Measurements from ENCODE around the gene ADGRL2.

ADGRL2 gene

DNA sequence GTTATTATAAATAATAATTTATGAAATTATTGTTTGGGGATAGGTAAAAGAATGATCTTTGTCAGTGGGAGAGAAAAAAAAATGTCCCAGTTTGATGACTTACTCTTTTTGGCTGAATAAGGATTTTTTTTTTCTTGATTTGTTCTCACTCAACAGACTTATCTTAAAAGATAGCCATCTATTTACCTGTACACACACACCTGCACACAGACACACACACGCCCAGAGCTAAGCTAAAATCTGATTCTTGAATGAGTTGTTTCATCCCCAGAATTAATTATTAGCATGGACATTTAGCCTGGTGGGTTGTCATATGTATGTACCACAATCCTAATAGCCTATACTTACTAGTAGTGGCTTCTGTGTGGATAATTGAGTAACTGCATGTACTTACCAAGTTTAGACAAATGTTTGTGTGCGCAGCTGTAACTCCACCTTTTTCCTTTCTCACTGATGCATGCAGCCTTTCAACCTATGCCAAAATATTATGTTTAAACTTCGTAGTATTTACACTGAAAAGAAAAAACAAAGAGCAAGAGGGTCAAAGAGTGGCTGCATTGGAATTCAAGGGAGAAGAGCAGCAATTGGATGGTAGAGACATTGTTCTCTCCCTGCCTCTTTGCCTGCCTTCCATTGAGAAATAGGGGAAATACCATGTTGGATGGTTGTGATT, 174.3 kb downstream of the ADGRL2 start:
- H3K4me1 ChIP-seq (ENCODE audit: control insufficient read depth, insufficient read depth, low read length) = peaks cover 1% of the 10 kb centered on the region; the same call in 1 of the 2 replicates
- H3K4me3 ChIP-seq (ENCODE audit: low read length) = no peak overlapping the region
- no peak for DNase-seq (ENCODE audit: low read depth, low spot score)
- no peaks in the 10 kb centered on the region for H3K27me3 ChIP-seq (ENCODE audit: control insufficient read depth, insufficient read depth, low read length)
- no peak overlapping the region for H3K27ac ChIP-seq (ENCODE audit: low read length)
- no CpG with 5 or more reads among the region's 3 CpGs for WGBS (ENCODE audit: insufficient coverage, insufficient read length)
- no peaks in the 10 kb centered on the region for H3K9me3 ChIP-seq (ENCODE audit: control insufficient read depth, insufficient read depth, low read length)
- no peaks in the 10 kb centered on the region; the same call in 1 of the 2 replicates for H3K36me3 ChIP-seq (ENCODE audit: control insufficient read depth, insufficient read depth, low read length)

DNA sequence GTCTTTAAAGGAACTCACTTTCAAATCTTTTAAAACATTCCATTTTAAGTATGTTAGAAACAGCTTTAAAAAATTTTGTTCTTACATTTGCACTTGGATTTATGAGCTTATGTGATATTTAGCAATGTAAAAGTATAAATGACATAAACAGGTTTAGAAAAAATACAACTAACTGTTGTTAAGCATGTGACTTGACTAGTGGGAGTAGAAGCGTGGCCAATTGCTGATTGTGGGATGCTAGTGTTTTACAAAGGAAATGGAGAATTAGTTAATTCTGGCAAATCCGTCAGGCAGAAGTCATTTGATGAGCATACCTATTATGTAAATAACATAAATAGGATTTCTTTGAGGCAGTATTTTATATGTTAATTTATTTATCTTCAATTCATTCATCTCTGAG, 175.8 kb downstream of the ADGRL2 start:
- Histone ChIP-seq H3K4me3 (ENCODE audit: low read length) (no peak overlapping the region), H3K36me3 (ENCODE audit: control insufficient read depth, insufficient read depth, low read length) (no peaks in the 10 kb centered on the region; the same call in 1 of the 2 replicates), H3K9me3 (ENCODE audit: control insufficient read depth, insufficient read depth, low read length) (no peaks in the 10 kb centered on the region), H3K27ac (ENCODE audit: low read length) (no peak overlapping the region), H3K4me1 (ENCODE audit: control insufficient read depth, insufficient read depth, low read length) (peaks cover 1% of the 10 kb centered on the region; the same call in 1 of the 2 replicates), H3K27me3 (ENCODE audit: control insufficient read depth, insufficient read depth, low read length) (no peaks in the 10 kb centered on the region)
- DNase-seq (ENCODE audit: low read depth, low spot score) = no peak
- WGBS (ENCODE audit: insufficient coverage, insufficient read length) = no CpG with 5 or more reads among the region's 2 CpGs

DNA sequence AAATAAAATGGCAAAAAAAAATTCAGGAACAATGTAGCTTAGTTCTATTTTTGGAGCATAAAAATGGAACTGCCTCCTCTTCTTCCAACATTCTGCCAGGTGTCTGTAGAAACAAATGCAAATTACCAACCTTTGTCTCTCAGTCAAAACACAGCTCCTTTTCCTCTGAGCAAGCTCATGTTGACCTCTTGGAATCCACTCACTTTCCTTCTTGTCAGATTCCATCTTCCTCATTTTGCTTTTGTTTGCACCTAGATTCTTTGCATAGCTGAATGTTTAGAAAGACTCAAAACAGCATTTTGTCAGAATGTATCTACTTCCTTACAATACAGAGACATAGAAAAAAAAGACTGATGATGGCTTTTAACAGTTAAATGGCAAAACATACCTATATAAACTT, 178.2 kb downstream of the ADGRL2 start:
- DNase-seq (ENCODE audit: low read depth, low spot score) = peak; percentile 50
- H3K9me3 ChIP-seq (ENCODE audit: control insufficient read depth, insufficient read depth, low read length) = no peaks in the 10 kb centered on the region
- no peaks in the 10 kb centered on the region for H3K27me3 ChIP-seq (ENCODE audit: control insufficient read depth, insufficient read depth, low read length)
- H3K4me3 ChIP-seq (ENCODE audit: low read length) = no peak overlapping the region
- no peaks in the 10 kb centered on the region; the same call in 1 of the 2 replicates for H3K36me3 ChIP-seq (ENCODE audit: control insufficient read depth, insufficient read depth, low read length)
- no peak overlapping the region for H3K27ac ChIP-seq (ENCODE audit: low read length)
- H3K4me1 ChIP-seq (ENCODE audit: control insufficient read depth, insufficient read depth, low read length) = peaks cover 1% of the 10 kb centered on the region; the same call in 1 of the 2 replicates

DNA sequence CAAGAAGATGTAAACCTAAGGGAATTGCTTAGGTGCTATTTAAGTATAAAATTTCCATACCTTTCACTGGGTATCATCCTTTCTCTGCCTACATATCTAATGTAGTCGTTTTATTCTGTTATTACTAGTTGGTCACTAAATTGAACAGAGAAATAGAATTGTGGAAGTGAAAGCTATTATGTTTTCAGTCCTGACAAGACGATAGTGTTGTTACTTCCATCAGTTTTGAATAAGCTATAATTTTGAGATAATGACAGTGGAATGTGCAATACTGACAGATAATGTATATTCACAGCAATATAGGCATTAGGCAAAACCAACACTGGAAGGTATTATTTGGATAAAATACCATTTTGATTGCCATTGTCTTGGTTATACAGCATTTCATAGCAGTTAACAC, 181.8 kb downstream of the ADGRL2 start:
- Histone ChIP-seq H3K27me3 (ENCODE audit: control insufficient read depth, insufficient read depth, low read length) (no peaks in the 10 kb centered on the region), H3K4me1 (ENCODE audit: control insufficient read depth, insufficient read depth, low read length) (no peaks in the 10 kb centered on the region), H3K4me3 (ENCODE audit: low read length) (no peak overlapping the region), H3K27ac (ENCODE audit: low read length) (no peak overlapping the region), H3K36me3 (ENCODE audit: control insufficient read depth, insufficient read depth, low read length) (no peaks in the 10 kb centered on the region; the same call in 1 of the 2 replicates), H3K9me3 (ENCODE audit: control insufficient read depth, insufficient read depth, low read length) (no peaks in the 10 kb centered on the region)
- no CpG with 5 or more reads among the region's 2 CpGs for WGBS (ENCODE audit: insufficient coverage, insufficient read length)
- DNase-seq (ENCODE audit: low read depth, low spot score) = no peak

DNA sequence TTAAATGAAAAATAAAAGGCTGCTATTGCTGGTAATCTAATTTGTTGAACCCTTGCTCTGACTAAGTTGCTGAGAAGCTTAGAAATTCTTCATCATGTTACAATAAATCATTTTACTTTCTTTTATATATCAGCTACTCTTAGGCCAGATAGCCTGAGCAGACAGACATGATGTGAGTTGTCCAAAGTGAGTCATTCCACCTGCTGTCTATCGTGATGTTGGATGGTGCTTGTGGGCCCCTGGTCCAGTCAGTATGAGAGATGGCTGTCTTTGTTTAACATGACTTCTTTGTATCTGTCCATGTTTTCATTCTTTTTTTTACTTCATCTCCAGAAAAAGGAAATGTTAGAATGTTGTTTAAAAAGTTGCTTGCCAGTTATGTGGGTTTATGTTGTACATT, 188.8 kb downstream of the ADGRL2 start:
- peaks cover 7% of the 10 kb centered on the region; the same call in 1 of the 2 replicates for H3K36me3 ChIP-seq (ENCODE audit: control insufficient read depth, insufficient read depth, low read length)
- no peaks in the 10 kb centered on the region for H3K9me3 ChIP-seq (ENCODE audit: control insufficient read depth, insufficient read depth, low read length)
- DNase-seq (ENCODE audit: low read depth, low spot score) = no peak
- no peak overlapping the region for H3K4me3 ChIP-seq (ENCODE audit: low read length)
- no peaks in the 10 kb centered on the region for H3K4me1 ChIP-seq (ENCODE audit: control insufficient read depth, insufficient read depth, low read length)
- no peaks in the 10 kb centered on the region for H3K27me3 ChIP-seq (ENCODE audit: control insufficient read depth, insufficient read depth, low read length)
- no peak overlapping the region for H3K27ac ChIP-seq (ENCODE audit: low read length)
- WGBS (ENCODE audit: insufficient coverage, insufficient read length) = no CpG with 5 or more reads among the region's 1 CpG

DNA sequence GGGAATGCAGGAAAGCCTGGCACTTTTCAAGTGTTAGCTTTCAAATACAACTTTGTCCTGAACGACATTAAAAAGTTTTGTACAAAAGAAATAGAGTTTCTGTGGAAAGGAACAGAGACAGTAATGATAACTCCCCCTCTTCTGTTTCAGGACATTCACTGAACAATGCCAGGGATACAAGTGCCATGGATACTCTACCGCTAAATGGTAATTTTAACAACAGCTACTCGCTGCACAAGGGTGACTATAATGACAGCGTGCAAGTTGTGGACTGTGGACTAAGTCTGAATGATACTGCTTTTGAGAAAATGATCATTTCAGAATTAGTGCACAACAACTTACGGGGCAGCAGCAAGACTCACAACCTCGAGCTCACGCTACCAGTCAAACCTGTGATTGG, 189.5 kb downstream of the ADGRL2 start:
- Histone ChIP-seq H3K36me3 (ENCODE audit: control insufficient read depth, insufficient read depth, low read length) (peaks cover 7% of the 10 kb centered on the region; the same call in 1 of the 2 replicates), H3K4me3 (ENCODE audit: low read length) (no peak overlapping the region), H3K9me3 (ENCODE audit: control insufficient read depth, insufficient read depth, low read length) (no peaks in the 10 kb centered on the region), H3K27ac (ENCODE audit: low read length) (no peak overlapping the region), H3K4me1 (ENCODE audit: control insufficient read depth, insufficient read depth, low read length) (no peaks in the 10 kb centered on the region), H3K27me3 (ENCODE audit: control insufficient read depth, insufficient read depth, low read length) (no peaks in the 10 kb centered on the region)
- no CpG with 5 or more reads among the region's 7 CpGs for WGBS (ENCODE audit: insufficient coverage, insufficient read length)
- DNase-seq (ENCODE audit: low read depth, low spot score) = no peak

DNA sequence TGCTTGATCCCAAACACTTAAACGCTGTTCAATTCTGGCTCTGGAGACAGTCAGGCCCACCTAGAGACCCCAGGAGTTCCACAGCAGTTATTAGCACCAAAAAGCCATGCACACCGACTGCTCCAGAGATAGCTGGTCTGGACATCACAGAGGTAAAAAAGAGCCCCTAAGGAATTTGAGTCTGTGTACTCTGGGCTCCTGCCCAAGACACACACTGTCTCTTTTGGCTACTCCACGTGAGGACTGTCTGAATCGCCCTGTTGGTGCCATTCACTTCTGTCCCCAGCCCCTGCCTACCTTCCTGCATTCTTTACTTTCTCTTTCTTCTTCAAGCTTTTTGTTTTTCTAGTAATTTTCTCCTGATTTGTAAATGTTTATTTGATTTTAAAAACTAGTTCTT, 197.4 kb downstream of the ADGRL2 start:
- Histone ChIP-seq H3K4me3 (ENCODE audit: low read length) (no peak overlapping the region), H3K27me3 (ENCODE audit: control insufficient read depth, insufficient read depth, low read length) (no peaks in the 10 kb centered on the region), H3K27ac (ENCODE audit: low read length) (no peak overlapping the region), H3K9me3 (ENCODE audit: control insufficient read depth, insufficient read depth, low read length) (no peaks in the 10 kb centered on the region), H3K36me3 (ENCODE audit: control insufficient read depth, insufficient read depth, low read length) (no peaks in the 10 kb centered on the region), H3K4me1 (ENCODE audit: control insufficient read depth, insufficient read depth, low read length) (no peaks in the 10 kb centered on the region)
- DNase-seq (ENCODE audit: low read depth, low spot score) = no peak
- WGBS (ENCODE audit: insufficient coverage, insufficient read length) = no CpG with 5 or more reads among the region's 4 CpGs

DNA sequence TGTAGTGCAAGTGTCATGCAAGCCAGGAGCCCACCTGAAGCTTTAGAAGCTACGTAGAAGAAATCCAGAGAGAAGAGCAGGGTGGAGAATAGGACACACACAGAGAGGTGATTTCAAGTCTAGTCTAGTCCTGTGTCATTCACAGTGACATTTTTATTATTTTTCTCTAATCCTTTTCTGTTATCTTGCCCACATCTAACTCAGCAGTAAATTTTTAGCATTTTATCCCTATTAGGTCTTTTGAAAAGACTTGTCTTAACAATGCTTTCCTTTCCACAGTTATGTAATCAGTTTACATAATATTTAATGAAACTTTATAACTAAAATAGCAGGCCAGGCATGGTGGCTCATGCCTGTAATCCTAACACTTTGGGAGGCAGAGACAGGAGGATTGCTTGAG, 198.6 kb downstream of the ADGRL2 start:
- H3K27ac ChIP-seq (ENCODE audit: low read length) = no peak overlapping the region
- no peak overlapping the region for H3K4me3 ChIP-seq (ENCODE audit: low read length)
- WGBS (ENCODE audit: insufficient coverage, insufficient read length) = no CpG with 5 or more reads among the region's 1 CpG
- H3K36me3 ChIP-seq (ENCODE audit: control insufficient read depth, insufficient read depth, low read length) = no peaks in the 10 kb centered on the region
- DNase-seq (ENCODE audit: low read depth, low spot score) = no peak
- no peaks in the 10 kb centered on the region for H3K27me3 ChIP-seq (ENCODE audit: control insufficient read depth, insufficient read depth, low read length)
- H3K4me1 ChIP-seq (ENCODE audit: control insufficient read depth, insufficient read depth, low read length) = no peaks in the 10 kb centered on the region
- no peaks in the 10 kb centered on the region for H3K9me3 ChIP-seq (ENCODE audit: control insufficient read depth, insufficient read depth, low read length)

DNA sequence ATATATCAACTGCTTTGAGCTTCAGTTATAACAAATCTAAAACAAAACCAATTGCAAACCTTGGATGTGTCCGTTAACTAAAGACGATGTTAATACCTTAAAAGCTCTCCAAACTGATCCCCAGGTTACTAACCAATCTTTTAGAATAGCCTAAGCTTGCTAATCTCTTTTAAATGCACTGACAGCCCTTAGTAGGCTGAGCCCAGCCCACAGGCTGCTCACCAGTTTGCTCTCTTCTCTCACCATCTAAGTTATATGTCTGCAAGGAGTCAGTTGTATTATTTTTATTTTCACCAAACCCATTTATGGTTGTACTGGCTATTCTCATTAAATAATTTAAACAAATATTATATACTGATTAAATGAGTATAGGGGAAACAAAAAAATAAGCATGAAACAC, 199.5 kb downstream of the ADGRL2 start:
- H3K36me3 ChIP-seq (ENCODE audit: control insufficient read depth, insufficient read depth, low read length) = no peaks in the 10 kb centered on the region
- WGBS (ENCODE audit: insufficient coverage, insufficient read length) = no CpG with 5 or more reads among the region's 2 CpGs
- no peak overlapping the region for H3K27ac ChIP-seq (ENCODE audit: low read length)
- H3K4me1 ChIP-seq (ENCODE audit: control insufficient read depth, insufficient read depth, low read length) = no peaks in the 10 kb centered on the region
- no peak for DNase-seq (ENCODE audit: low read depth, low spot score)
- H3K9me3 ChIP-seq (ENCODE audit: control insufficient read depth, insufficient read depth, low read length) = no peaks in the 10 kb centered on the region
- H3K4me3 ChIP-seq (ENCODE audit: low read length) = no peak overlapping the region
- no peaks in the 10 kb centered on the region for H3K27me3 ChIP-seq (ENCODE audit: control insufficient read depth, insufficient read depth, low read length)

DNA sequence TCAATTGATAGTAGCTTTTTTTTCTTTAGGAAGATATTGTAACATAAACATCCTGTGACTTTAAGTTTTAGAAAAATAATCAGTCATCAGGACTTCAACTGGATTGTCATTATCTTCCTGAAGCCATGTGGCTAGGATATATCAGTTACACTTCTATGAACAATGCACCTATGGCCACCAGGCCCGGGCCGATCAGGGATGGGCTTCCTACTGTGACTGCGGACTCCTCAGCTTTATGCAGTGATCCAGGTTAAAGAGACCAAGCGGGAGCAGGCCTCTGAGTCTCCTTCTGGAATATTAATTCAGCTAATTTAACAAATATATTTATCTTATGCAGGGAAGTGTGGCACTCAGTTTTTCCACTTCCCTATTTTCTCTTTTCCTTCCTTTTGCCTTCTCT, 200.6 kb downstream of the ADGRL2 start:
- Histone ChIP-seq H3K36me3 (ENCODE audit: control insufficient read depth, insufficient read depth, low read length) (no peaks in the 10 kb centered on the region), H3K27me3 (ENCODE audit: control insufficient read depth, insufficient read depth, low read length) (no peaks in the 10 kb centered on the region), H3K4me1 (ENCODE audit: control insufficient read depth, insufficient read depth, low read length) (no peaks in the 10 kb centered on the region), H3K9me3 (ENCODE audit: control insufficient read depth, insufficient read depth, low read length) (no peaks in the 10 kb centered on the region), H3K4me3 (ENCODE audit: low read length) (no peak overlapping the region), H3K27ac (ENCODE audit: low read length) (no peak overlapping the region)
- no peak for DNase-seq (ENCODE audit: low read depth, low spot score)
- no CpG with 5 or more reads among the region's 4 CpGs for WGBS (ENCODE audit: insufficient coverage, insufficient read length)

DNA sequence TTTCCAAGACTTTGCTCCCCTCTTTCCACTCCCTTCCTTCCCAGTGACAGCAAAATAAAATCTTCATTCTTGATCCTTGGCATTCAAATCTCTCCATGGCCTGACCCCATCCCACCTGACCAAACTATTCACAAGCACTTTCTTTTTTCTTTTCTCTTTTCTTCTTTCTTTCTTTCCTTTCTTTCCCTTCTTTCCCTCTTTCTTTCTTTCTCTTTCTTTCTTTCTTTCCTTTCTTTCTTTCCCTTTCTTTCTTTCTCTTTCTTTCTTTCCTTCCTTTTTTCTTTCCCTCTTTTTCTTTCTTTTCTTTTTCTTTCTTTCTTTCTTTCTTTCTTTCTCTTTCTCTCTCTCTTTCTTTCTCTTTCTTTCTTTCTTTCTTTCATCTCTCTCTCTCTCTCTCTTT, 207.1 kb downstream of the ADGRL2 start:
- Histone ChIP-seq H3K4me3 (ENCODE audit: low read length) (no peak overlapping the region), H3K36me3 (ENCODE audit: control insufficient read depth, insufficient read depth, low read length) (no peaks in the 10 kb centered on the region), H3K27ac (ENCODE audit: low read length) (no peak overlapping the region), H3K9me3 (ENCODE audit: control insufficient read depth, insufficient read depth, low read length) (no peaks in the 10 kb centered on the region), H3K4me1 (ENCODE audit: control insufficient read depth, insufficient read depth, low read length) (no peaks in the 10 kb centered on the region), H3K27me3 (ENCODE audit: control insufficient read depth, insufficient read depth, low read length) (no peaks in the 10 kb centered on the region)
- DNase-seq (ENCODE audit: low read depth, low spot score) = no peak
